Measurements from ENCODE around the gene KDM8. TPM values are rescaled to one million over a fixed set of nuclear protein-coding genes. Genes with fewer than 3 reads are reported as not detected.

The KDM8 gene
- total and polyA plus RNA-seq, 9 of the 15 experiments (the other 6 are each of a cell fraction or from before 2014, with no cell fraction given), result 0.61 to 9.1 (median 5.4) TPM

- TF ChIP-seq PYGO2 (tag; IDR thresholded peaks at IDR 0.05) (no peak), NCOA6 (IDR thresholded peaks at IDR 0.05) (no peak)
Measured at GRCh38 chr16:27268376-27269299, 65.3 kb downstream of the KDM8 start, which contains the start of gene NSMCE1 (continued).

DNA sequence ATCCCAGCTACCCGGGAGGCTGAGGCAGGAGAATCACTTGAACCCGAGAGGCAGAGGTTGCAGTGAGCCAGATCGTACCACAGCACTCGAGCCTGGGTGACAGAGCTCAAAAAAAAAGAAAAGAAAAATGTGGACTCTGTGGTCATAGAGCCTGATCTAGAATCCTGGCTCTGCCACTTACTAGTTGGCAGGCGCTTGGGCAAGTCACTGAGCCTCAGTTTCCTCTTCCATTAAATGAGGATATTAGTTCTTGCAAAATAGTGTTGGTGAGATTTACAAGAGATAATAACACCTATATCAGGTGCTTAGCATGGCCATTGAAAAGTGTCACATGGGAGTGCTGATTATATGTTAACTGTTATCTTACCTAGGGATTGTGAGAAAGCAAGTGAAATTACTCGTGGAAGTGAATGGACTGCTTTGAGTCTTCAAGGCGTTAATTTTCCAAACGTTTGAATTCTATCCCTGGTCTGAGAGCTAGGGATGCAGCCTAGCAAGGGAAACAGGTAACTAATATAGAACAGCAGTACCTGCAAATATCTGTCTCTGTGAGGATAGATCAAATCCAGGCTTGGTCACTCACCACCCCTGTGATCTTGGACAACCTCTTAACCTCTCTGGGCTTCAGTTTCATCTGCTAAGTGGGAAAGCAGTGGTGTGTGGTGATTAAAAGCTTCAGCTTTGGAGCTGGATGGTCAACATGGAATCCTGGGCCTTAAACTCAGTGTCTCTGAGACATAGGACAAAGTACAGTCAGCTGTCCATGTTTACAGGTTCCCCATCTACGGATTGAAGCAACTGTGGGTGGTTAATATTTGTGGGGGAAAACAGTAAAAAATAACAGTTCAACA, 66.2 kb downstream of the KDM8 start:
- Histone ChIP-seq H4K20me1 (replicated peaks; ENCODE audit: control insufficient read depth, insufficient read depth, low read length) (no peaks in the 10 kb centered on the region), H3K27me3 (ENCODE audit: control insufficient read depth in 2 of 2, insufficient read depth in 2 of 2, low read length in 2 of 2) (no peaks in the 10 kb centered on the region), H3K9me3 (replicated peaks; ENCODE audit: control insufficient read depth, insufficient read depth, low read depth, low read length) (no peaks in the 10 kb centered on the region), H3K4me3 (peak overlapping the region; percentile 72), H3K36me3 (ENCODE audit: control insufficient read depth, insufficient read depth, low read length) (no peaks in the 10 kb centered on the region; the same call in 2 of the 3 replicates), H3K27ac (ENCODE audit: extremely low read depth, low read depth, low read length) (peak overlapping the region; percentile 95), H3K9ac (ENCODE audit: insufficient read depth in 1 of 2, low read depth in 2 of 2, low read length in 2 of 2) (peak overlapping the region; percentile 94 to 97), H2AFZ (ENCODE audit: low read depth, low read length) (peak overlapping the region; percentile 98), H3K4me1 (replicated peaks in 1 of 2; ENCODE audit: control insufficient read depth in 2 of 2, insufficient read depth in 2 of 2, low read length in 2 of 2) (peaks cover 4 to 7% of the 10 kb centered on the region in 2 experiments; a peak in 3 of 5 replicates), H3K79me2 (ENCODE audit: control insufficient read depth, insufficient read depth, low read length) (peaks cover 27% of the 10 kb centered on the region), H3K9me1 (ENCODE audit: control insufficient read depth, insufficient read depth, low read length) (no peaks in the 10 kb centered on the region), H3K4me2 (ENCODE audit: insufficient read depth, low read length) (peak overlapping the region; percentile 97)
- BruUV-seq (replicated peaks), result no TSS peak
- FAIRE-seq (no peak), ATAC-seq (0 out of 3 replicates have a peak, but pooled peaks have one; percentile 9), DNase-seq (ENCODE audit: extremely low read depth in 1 of 4, low spot score in 3 of 4) (no peak)
- ChIA-PET CTCF (ENCODE audit: low intra/inter-chr PET ratio) (no interaction called here), POLR2A (interaction anchor here (1.1 to 1.3 kb wide), 3 partner anchors 10 to 70 kb away, joined by 3 to 4 read pairs (median 3); no protein-coding TSS in a partner anchor)
- in situ Hi-C loops (cut with MboI), result no loop called here
- 28% methylated on average over 9 of the region's 9 CpGs for WGBS (ENCODE audit: insufficient coverage, low coverage, missing lambda C conversion rate)
- intact Hi-C loops (cut with micrococcal nuclease), result loop anchor here (2.0 kb wide), 1 partner anchor 35 kb away; no protein-coding TSS in a partner anchor
- TF ChIP-seq SMARCA4 (IDR thresholded peaks at IDR 0.05), result peak; percentile 29; the same call in 1 of the 2 replicates
- no peak for TF ChIP-seq ASH1L (IDR thresholded peaks at IDR 0.05; ENCODE audit: borderline replicate concordance, low read depth, partially characterized antibody)
- TF ChIP-seq POLR2B (IDR thresholded peaks at IDR 0.05; ENCODE audit: low read depth, partially characterized antibody), result no peak
- no peak for TF ChIP-seq ESRRA (IDR thresholded peaks at IDR 0.05; ENCODE audit: borderline replicate concordance, low read depth)
- TF ChIP-seq KLF13 (tag; IDR thresholded peaks at IDR 0.05; ENCODE audit: borderline replicate concordance, low read depth), result no peak
- no peak for TF ChIP-seq NR2C2 (CRISPR knock-in tag; IDR thresholded peaks at IDR 0.05)
- 0 out of 2 replicates have a peak, but pooled peaks have one; percentile 17 for TF ChIP-seq NR2C2 (tag; IDR thresholded peaks at IDR 0.05)
- TF ChIP-seq, protein P1, sequence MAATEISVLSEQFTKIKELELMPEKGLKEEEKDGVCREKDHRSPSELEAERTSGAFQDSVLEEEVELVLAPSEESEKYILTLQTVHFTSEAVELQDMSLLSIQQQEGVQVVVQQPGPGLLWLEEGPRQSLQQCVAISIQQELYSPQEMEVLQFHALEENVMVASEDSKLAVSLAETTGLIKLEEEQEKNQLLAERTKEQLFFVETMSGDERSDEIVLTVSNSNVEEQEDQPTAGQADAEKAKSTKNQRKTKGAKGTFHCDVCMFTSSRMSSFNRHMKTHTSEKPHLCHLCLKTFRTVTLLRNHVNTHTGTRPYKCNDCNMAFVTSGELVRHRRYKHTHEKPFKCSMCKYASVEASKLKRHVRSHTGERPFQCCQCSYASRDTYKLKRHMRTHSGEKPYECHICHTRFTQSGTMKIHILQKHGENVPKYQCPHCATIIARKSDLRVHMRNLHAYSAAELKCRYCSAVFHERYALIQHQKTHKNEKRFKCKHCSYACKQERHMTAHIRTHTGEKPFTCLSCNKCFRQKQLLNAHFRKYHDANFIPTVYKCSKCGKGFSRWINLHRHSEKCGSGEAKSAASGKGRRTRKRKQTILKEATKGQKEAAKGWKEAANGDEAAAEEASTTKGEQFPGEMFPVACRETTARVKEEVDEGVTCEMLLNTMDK (IDR thresholded peaks at IDR 0.05; ENCODE audit: borderline replicate concordance, insufficient read depth, low read depth, low read length, poor library complexity, severe bottlenecking), result no peak
- TF ChIP-seq MED1 (CRISPR knock-in tag; IDR thresholded peaks at IDR 0.05; ENCODE audit: borderline replicate concordance), result no peak
- TF ChIP-seq MEF2D (tag; conservative IDR thresholded peaks at IDR 0.05; ENCODE audit: low read depth), result no peak
- TF ChIP-seq KHSRP (IDR thresholded peaks at IDR 0.05), result no peak
- TF ChIP-seq, protein P2, sequence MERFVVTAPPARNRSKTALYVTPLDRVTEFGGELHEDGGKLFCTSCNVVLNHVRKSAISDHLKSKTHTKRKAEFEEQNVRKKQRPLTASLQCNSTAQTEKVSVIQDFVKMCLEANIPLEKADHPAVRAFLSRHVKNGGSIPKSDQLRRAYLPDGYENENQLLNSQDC (CRISPR knock-in tag; IDR thresholded peaks at IDR 0.05), result no peak
- TF ChIP-seq CHD1 (IDR thresholded peaks at IDR 0.05; ENCODE audit: low read length), result no peak
- no peak for TF ChIP-seq KLF6 (CRISPR knock-in tag; IDR thresholded peaks at IDR 0.05; ENCODE audit: borderline replicate concordance)
- no peak for TF ChIP-seq RUNX1 (IDR thresholded peaks at IDR 0.05; ENCODE audit: low read depth)

All from K562 (cell line).